ENCODE measurements around the gene PITRM1.

DNA sequence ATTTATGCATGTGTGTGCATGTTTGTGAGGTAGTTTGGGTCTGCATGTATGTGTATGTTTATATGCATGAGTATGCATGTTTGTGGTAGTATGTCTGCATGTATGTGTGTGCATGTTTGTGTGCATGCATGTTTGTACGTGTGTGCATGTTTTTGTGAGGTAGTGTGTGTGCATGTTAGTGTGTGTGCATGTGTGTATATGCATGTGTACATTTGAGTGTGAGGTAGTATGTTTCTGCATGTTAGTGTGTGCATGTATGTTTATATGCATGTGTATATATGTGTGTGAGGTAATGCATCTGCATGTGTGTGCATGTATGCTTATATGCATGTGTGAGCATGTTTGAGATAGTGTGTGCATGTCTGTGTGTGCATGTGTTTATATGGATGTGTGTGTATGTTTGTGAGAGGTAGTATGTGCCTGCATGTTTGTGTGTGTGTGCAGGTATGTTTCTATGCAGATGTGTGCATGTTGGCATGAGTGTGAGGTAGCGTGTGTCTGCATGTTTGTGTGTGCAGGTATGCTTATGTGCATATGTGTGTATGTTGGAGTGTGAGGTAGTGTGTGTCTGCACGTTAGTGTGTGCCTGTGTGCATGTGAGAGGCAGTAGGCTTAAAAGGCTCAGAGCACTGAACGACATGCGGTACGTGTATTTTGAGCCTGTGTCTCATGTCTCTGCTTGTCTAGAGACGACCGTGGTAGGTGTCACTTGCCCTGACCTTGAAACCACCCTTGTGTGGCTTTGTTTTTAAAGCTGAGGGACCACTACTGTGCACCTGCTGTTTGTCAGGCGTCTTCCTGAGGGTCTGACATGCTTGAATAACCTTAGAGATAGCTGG, 61.6 kb downstream of the PITRM1 start:
- TF ChIP-seq, protein P1, sequence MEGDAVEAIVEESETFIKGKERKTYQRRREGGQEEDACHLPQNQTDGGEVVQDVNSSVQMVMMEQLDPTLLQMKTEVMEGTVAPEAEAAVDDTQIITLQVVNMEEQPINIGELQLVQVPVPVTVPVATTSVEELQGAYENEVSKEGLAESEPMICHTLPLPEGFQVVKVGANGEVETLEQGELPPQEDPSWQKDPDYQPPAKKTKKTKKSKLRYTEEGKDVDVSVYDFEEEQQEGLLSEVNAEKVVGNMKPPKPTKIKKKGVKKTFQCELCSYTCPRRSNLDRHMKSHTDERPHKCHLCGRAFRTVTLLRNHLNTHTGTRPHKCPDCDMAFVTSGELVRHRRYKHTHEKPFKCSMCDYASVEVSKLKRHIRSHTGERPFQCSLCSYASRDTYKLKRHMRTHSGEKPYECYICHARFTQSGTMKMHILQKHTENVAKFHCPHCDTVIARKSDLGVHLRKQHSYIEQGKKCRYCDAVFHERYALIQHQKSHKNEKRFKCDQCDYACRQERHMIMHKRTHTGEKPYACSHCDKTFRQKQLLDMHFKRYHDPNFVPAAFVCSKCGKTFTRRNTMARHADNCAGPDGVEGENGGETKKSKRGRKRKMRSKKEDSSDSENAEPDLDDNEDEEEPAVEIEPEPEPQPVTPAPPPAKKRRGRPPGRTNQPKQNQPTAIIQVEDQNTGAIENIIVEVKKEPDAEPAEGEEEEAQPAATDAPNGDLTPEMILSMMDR (IDR thresholded peaks at IDR 0.05; ENCODE audit: insufficient read depth, low read length), result no peak
- TF ChIP-seq POLR2AphosphoS5 (IDR thresholded peaks at IDR 0.05; ENCODE audit: low read depth), result no peak
- TF ChIP-seq, protein P2, sequence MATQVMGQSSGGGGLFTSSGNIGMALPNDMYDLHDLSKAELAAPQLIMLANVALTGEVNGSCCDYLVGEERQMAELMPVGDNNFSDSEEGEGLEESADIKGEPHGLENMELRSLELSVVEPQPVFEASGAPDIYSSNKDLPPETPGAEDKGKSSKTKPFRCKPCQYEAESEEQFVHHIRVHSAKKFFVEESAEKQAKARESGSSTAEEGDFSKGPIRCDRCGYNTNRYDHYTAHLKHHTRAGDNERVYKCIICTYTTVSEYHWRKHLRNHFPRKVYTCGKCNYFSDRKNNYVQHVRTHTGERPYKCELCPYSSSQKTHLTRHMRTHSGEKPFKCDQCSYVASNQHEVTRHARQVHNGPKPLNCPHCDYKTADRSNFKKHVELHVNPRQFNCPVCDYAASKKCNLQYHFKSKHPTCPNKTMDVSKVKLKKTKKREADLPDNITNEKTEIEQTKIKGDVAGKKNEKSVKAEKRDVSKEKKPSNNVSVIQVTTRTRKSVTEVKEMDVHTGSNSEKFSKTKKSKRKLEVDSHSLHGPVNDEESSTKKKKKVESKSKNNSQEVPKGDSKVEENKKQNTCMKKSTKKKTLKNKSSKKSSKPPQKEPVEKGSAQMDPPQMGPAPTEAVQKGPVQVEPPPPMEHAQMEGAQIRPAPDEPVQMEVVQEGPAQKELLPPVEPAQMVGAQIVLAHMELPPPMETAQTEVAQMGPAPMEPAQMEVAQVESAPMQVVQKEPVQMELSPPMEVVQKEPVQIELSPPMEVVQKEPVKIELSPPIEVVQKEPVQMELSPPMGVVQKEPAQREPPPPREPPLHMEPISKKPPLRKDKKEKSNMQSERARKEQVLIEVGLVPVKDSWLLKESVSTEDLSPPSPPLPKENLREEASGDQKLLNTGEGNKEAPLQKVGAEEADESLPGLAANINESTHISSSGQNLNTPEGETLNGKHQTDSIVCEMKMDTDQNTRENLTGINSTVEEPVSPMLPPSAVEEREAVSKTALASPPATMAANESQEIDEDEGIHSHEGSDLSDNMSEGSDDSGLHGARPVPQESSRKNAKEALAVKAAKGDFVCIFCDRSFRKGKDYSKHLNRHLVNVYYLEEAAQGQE (IDR thresholded peaks at IDR 0.05; ENCODE audit: insufficient replicate concordance, low read depth), result no peak
- no peak for TF ChIP-seq GABPA (IDR thresholded peaks at IDR 0.05; ENCODE audit: low read depth)
- TF ChIP-seq SPI1 (IDR thresholded peaks at IDR 0.05; ENCODE audit: borderline replicate concordance, low read depth), result no peak
